ENCODE measurements around the gene ASGR2. TPM values are rescaled to one million over a fixed set of nuclear protein-coding genes. Genes with fewer than 3 reads are reported as not detected.
"Not testable (repeated sequence)": the region's sequence is repeated elsewhere in the genome, so short reads cannot be mapped to it uniquely, and the experiment has no call there.

The ASGR2 gene
- total RNA-seq, 2 donors from 2014 or later = not detected

- Mint-ChIP-seq H3K27ac (peak overlapping the region in 1 of 2 donors; percentile 59), H3K36me3 (no peaks in the 10 kb centered on the region), H3K9me3 (no peaks in the 10 kb centered on the region)
- no peak for DNase-seq (ENCODE audit: low spot score in 2 of 2)
- ATAC-seq = peak in 1 of 2 donors; percentile 60
Measured at GRCh38 chr17:7109461-7110322, 4.9 kb downstream of the ASGR2 start.

- Mint-ChIP-seq H3K9me3 (no peaks in the 10 kb centered on the region), H3K27ac (no peak overlapping the region), H3K36me3 (no peaks in the 10 kb centered on the region)
- ATAC-seq (no peak), DNase-seq (ENCODE audit: low spot score in 2 of 2) (no peak)
Measured at GRCh38 chr17:7108981-7109380, 5.6 kb downstream of the ASGR2 start.

- H3K9me3 Mint-ChIP-seq = no peaks in the 10 kb centered on the region
- no peak overlapping the region for H3K27ac Mint-ChIP-seq
- DNase-seq (ENCODE audit: low spot score in 2 of 2) = no peak
- H3K36me3 Mint-ChIP-seq = no peaks in the 10 kb centered on the region
- no peak for ATAC-seq
Measured at GRCh38 chr17:7108560-7108925, 6.1 kb downstream of the ASGR2 start.

GRCh38 chr17:7107795-7108559, 6.6 kb downstream of the ASGR2 start:
- DNase-seq (ENCODE audit: low spot score in 2 of 2) = no peak
- H3K36me3 Mint-ChIP-seq = no peaks in the 10 kb centered on the region
- H3K9me3 Mint-ChIP-seq = no peaks in the 10 kb centered on the region
- no peak overlapping the region for H3K27ac Mint-ChIP-seq
- ATAC-seq = no peak

- Mint-ChIP-seq H3K9me3 (no peaks in the 10 kb centered on the region), H3K27ac (no peak overlapping the region), H3K36me3 (no peaks in the 10 kb centered on the region)
- ATAC-seq (no peak), DNase-seq (ENCODE audit: low spot score in 2 of 2) (no peak)
Measured at GRCh38 chr17:7107012-7107754, 7.4 kb downstream of the ASGR2 start.

- no peak overlapping the region for H3K27ac Mint-ChIP-seq
- H3K9me3 Mint-ChIP-seq = no peaks in the 10 kb centered on the region
- ATAC-seq (no peak), DNase-seq (ENCODE audit: low spot score in 2 of 2) (no peak)
- H3K36me3 Mint-ChIP-seq = no peaks in the 10 kb centered on the region
Measured at GRCh38 chr17:7102421-7102820, 12.2 kb downstream of the ASGR2 start.

GRCh38 chr17:7101531-7101930, 13.1 kb downstream of the ASGR2 start:
- Mint-ChIP-seq H3K27ac (no peak overlapping the region), H3K9me3 (no peaks in the 10 kb centered on the region), H3K36me3 (no peaks in the 10 kb centered on the region)
- ATAC-seq (no peak), DNase-seq (ENCODE audit: low spot score in 2 of 2) (no peak)

- DNase-seq (ENCODE audit: low spot score in 2 of 2); H3K27ac Mint-ChIP-seq; ATAC-seq; H3K36me3 Mint-ChIP-seq; H3K9me3 Mint-ChIP-seq: not testable (repeated sequence)
Measured at GRCh38 chr17:7100641-7101379, 13.8 kb downstream of the ASGR2 start.

GRCh38 chr17:7098802-7099459, 15.7 kb downstream of the ASGR2 start:
- DNase-seq (ENCODE audit: low spot score in 2 of 2) = no peak
- ATAC-seq = no peak
- H3K27ac Mint-ChIP-seq = no peak overlapping the region
- no peaks in the 10 kb centered on the region for H3K36me3 Mint-ChIP-seq
- no peaks in the 10 kb centered on the region for H3K9me3 Mint-ChIP-seq

- no peaks in the 10 kb centered on the region for H3K9me3 Mint-ChIP-seq
- no peaks in the 10 kb centered on the region for H3K36me3 Mint-ChIP-seq
- ATAC-seq = no peak
- no peak for DNase-seq (ENCODE audit: low spot score in 2 of 2)
- H3K27ac Mint-ChIP-seq = no peak overlapping the region
Measured at GRCh38 chr17:7097940-7098339, 16.7 kb downstream of the ASGR2 start.

- H3K27ac Mint-ChIP-seq = no peak overlapping the region
- no peaks in the 10 kb centered on the region for H3K36me3 Mint-ChIP-seq
- DNase-seq (ENCODE audit: low spot score in 2 of 2) (no peak), ATAC-seq (no peak)
- no peaks in the 10 kb centered on the region for H3K9me3 Mint-ChIP-seq
Measured at GRCh38 chr17:7095625-7096024, 19.0 kb downstream of the ASGR2 start.

GRCh38 chr17:7094652-7095019, 20.0 kb downstream of the ASGR2 start:
- Mint-ChIP-seq H3K36me3 (no peaks in the 10 kb centered on the region), H3K9me3 (no peaks in the 10 kb centered on the region), H3K27ac (peak overlapping the region in 1 of 2 donors; percentile 6)
- ATAC-seq (no peak), DNase-seq (ENCODE audit: low spot score in 2 of 2) (no peak)

GRCh38 chr17:7091311-7092005, 23.2 kb downstream of the ASGR2 start:
- DNase-seq (ENCODE audit: low spot score in 2 of 2); H3K36me3 Mint-ChIP-seq; H3K27ac Mint-ChIP-seq; H3K9me3 Mint-ChIP-seq; ATAC-seq: not testable (repeated sequence)

- not testable (repeated sequence) for ATAC-seq; DNase-seq (ENCODE audit: low spot score in 2 of 2); H3K36me3 Mint-ChIP-seq; H3K27ac Mint-ChIP-seq; H3K9me3 Mint-ChIP-seq
Measured at GRCh38 chr17:7089570-7089969, 25.1 kb downstream of the ASGR2 start.

- DNase-seq (ENCODE audit: low spot score in 2 of 2); ATAC-seq; H3K9me3 Mint-ChIP-seq; H3K36me3 Mint-ChIP-seq; H3K27ac Mint-ChIP-seq: not testable (repeated sequence)
Measured at GRCh38 chr17:7088442-7088841, 26.2 kb downstream of the ASGR2 start.

GRCh38 chr17:7084088-7084487, 30.5 kb downstream of the ASGR2 start:
- DNase-seq (ENCODE audit: low spot score in 2 of 2) (no peak), ATAC-seq (no peak)
- Mint-ChIP-seq H3K9me3 (no peaks in the 10 kb centered on the region), H3K27ac (no peak overlapping the region), H3K36me3 (no peaks in the 10 kb centered on the region)
